ENCODE measurements around the gene POLR2E. TPM values are rescaled to one million over a fixed set of nuclear protein-coding genes. Genes with fewer than 3 reads are reported as not detected.

POLR2E gene
- total and polyA plus RNA-seq, 9 donors: 69.6 to 149 (median 133) TPM

Other genes with a start within 250 kb of the POLR2E start
- gene ELANE, start 243.1 kb downstream of the POLR2E start, total RNA-seq: 0.22 TPM
- 1 to 10 TPM in 2 of 8 donors, under 1 TPM in 6; 0.36 to 4.4 (median 0.67) TPM for gene ELANE, start 243.1 kb downstream of the POLR2E start, polyA plus RNA-seq (ENCODE audit: insufficient read depth in 1 of 8, insufficient read length in 8 of 8, low replicate concordance in 1 of 8)
- gene CFD, start 235.7 kb downstream of the POLR2E start, total RNA-seq: 8.7 TPM
- 1 to 10 TPM; 1.1 to 3.2 (median 1.9) TPM for gene CFD, start 235.7 kb downstream of the POLR2E start, polyA plus RNA-seq (ENCODE audit: insufficient read depth in 1 of 8, insufficient read length in 8 of 8, low replicate concordance in 1 of 8)
- gene MED16, start 202.2 kb downstream of the POLR2E start, total RNA-seq: 11.6 TPM
- 10 to 100 TPM; 31.9 to 48.1 (median 38.4) TPM for gene MED16, start 202.2 kb downstream of the POLR2E start, polyA plus RNA-seq (ENCODE audit: insufficient read depth in 1 of 8, insufficient read length in 8 of 8, low replicate concordance in 1 of 8)
- gene RNU6-9, start 201.9 kb downstream of the POLR2E start, total RNA-seq: not detected
- not detected for gene RNU6-9, start 201.9 kb downstream of the POLR2E start, polyA plus RNA-seq (ENCODE audit: insufficient read depth in 1 of 8, insufficient read length in 8 of 8, low replicate concordance in 1 of 8)
- 13.1 TPM for gene R3HDM4, start 182.2 kb downstream of the POLR2E start, total RNA-seq
- 10 to 100 TPM; 30.4 to 38.6 (median 34.7) TPM for gene R3HDM4, start 182.2 kb downstream of the POLR2E start, polyA plus RNA-seq (ENCODE audit: insufficient read depth in 1 of 8, insufficient read length in 8 of 8, low replicate concordance in 1 of 8)
- not detected for gene KISS1R, start 178.0 kb downstream of the POLR2E start, total RNA-seq
- not detected for gene KISS1R, start 178.0 kb downstream of the POLR2E start, polyA plus RNA-seq (ENCODE audit: insufficient read depth in 1 of 8, insufficient read length in 8 of 8, low replicate concordance in 1 of 8)
- gene ARID3A, start 169.3 kb downstream of the POLR2E start, total RNA-seq: 9.7 TPM
- gene ARID3A, start 169.3 kb downstream of the POLR2E start, polyA plus RNA-seq (ENCODE audit: insufficient read depth in 1 of 8, insufficient read length in 8 of 8, low replicate concordance in 1 of 8): 10 to 100 TPM in 7 of 8 donors, 1 to 10 TPM in 1; 9.4 to 19.1 (median 16.7) TPM
- 24.6 TPM for gene WDR18, start 111.0 kb downstream of the POLR2E start, total RNA-seq
- gene WDR18, start 111.0 kb downstream of the POLR2E start, polyA plus RNA-seq (ENCODE audit: insufficient read depth in 1 of 8, insufficient read length in 8 of 8, low replicate concordance in 1 of 8): 10 to 100 TPM; 25.9 to 46.9 (median 32.8) TPM
- not detected for gene GRIN3B, start 95.0 kb downstream of the POLR2E start, total RNA-seq
- gene GRIN3B, start 95.0 kb downstream of the POLR2E start, polyA plus RNA-seq (ENCODE audit: insufficient read depth in 1 of 8, insufficient read length in 8 of 8, low replicate concordance in 1 of 8): under 1 TPM; 0.11 to 0.58 (median 0.30) TPM
- 60.5 TPM for gene TMEM259, start 74.3 kb downstream of the POLR2E start, total RNA-seq
- gene TMEM259, start 74.3 kb downstream of the POLR2E start, polyA plus RNA-seq (ENCODE audit: insufficient read depth in 1 of 8, insufficient read length in 8 of 8, low replicate concordance in 1 of 8): 100 to 1,000 TPM in 3 of 8 donors, 10 to 100 TPM in 5; 73.8 to 115 (median 87.3) TPM
- not detected for gene RNU6-2, start 73.9 kb downstream of the POLR2E start, total RNA-seq
- not detected for gene RNU6-2, start 73.9 kb downstream of the POLR2E start, polyA plus RNA-seq (ENCODE audit: insufficient read depth in 1 of 8, insufficient read length in 8 of 8, low replicate concordance in 1 of 8)
- 31.3 TPM for gene CNN2, start 68.8 kb downstream of the POLR2E start, total RNA-seq
- 10 to 100 TPM; 51.3 to 64.9 (median 54.3) TPM for gene CNN2, start 68.8 kb downstream of the POLR2E start, polyA plus RNA-seq (ENCODE audit: insufficient read depth in 1 of 8, insufficient read length in 8 of 8, low replicate concordance in 1 of 8)
- gene ABCA7, start 55.3 kb downstream of the POLR2E start, total RNA-seq: 8.9 TPM
- gene ABCA7, start 55.3 kb downstream of the POLR2E start, polyA plus RNA-seq (ENCODE audit: insufficient read depth in 1 of 8, insufficient read length in 8 of 8, low replicate concordance in 1 of 8): 10 to 100 TPM in 7 of 8 donors, 1 to 10 TPM in 1; 7.9 to 23.0 (median 15.6) TPM
- gene ARHGAP45, start 28.2 kb downstream of the POLR2E start, total RNA-seq: 5.0 TPM
- gene ARHGAP45, start 28.2 kb downstream of the POLR2E start, polyA plus RNA-seq (ENCODE audit: insufficient read depth in 1 of 8, insufficient read length in 8 of 8, low replicate concordance in 1 of 8): 10 to 100 TPM in 7 of 8 donors, 1 to 10 TPM in 1; 8.6 to 13.1 (median 11.2) TPM
- 145 TPM for gene GPX4, start 8.6 kb upstream of the POLR2E start, total RNA-seq
- gene GPX4, start 8.6 kb upstream of the POLR2E start, polyA plus RNA-seq (ENCODE audit: insufficient read depth in 1 of 8, insufficient read length in 8 of 8, low replicate concordance in 1 of 8): 100 to 1,000 TPM; 156 to 203 (median 163) TPM
- 7.4 TPM for gene SBNO2, start 78.9 kb upstream of the POLR2E start, total RNA-seq
- gene SBNO2, start 78.9 kb upstream of the POLR2E start, polyA plus RNA-seq (ENCODE audit: insufficient read depth in 1 of 8, insufficient read length in 8 of 8, low replicate concordance in 1 of 8): 10 to 100 TPM in 6 of 8 donors, 1 to 10 TPM in 2; 8.8 to 16.7 (median 12.4) TPM
- 46.9 TPM for gene STK11, start 110.4 kb upstream of the POLR2E start, total RNA-seq
- 10 to 100 TPM; 45.3 to 59.1 (median 56.8) TPM for gene STK11, start 110.4 kb upstream of the POLR2E start, polyA plus RNA-seq (ENCODE audit: insufficient read depth in 1 of 8, insufficient read length in 8 of 8, low replicate concordance in 1 of 8)
- 0.84 TPM for gene CBARP, start 142.6 kb upstream of the POLR2E start, total RNA-seq
- gene CBARP, start 142.6 kb upstream of the POLR2E start, polyA plus RNA-seq (ENCODE audit: insufficient read depth in 1 of 8, insufficient read length in 8 of 8, low replicate concordance in 1 of 8): 1 to 10 TPM; 1.1 to 2.9 (median 1.9) TPM
- gene ATP5F1D, start 146.4 kb upstream of the POLR2E start, total RNA-seq: 99.2 TPM
- 100 to 1,000 TPM; 134 to 211 (median 166) TPM for gene ATP5F1D, start 146.4 kb upstream of the POLR2E start, polyA plus RNA-seq (ENCODE audit: insufficient read depth in 1 of 8, insufficient read length in 8 of 8, low replicate concordance in 1 of 8)
- gene MIDN, start 153.2 kb upstream of the POLR2E start, total RNA-seq: 9.2 TPM
- gene MIDN, start 153.2 kb upstream of the POLR2E start, polyA plus RNA-seq (ENCODE audit: insufficient read depth in 1 of 8, insufficient read length in 8 of 8, low replicate concordance in 1 of 8): 10 to 100 TPM; 27.8 to 54.7 (median 41.0) TPM
- 402 TPM for gene CIRBP, start 174.0 kb upstream of the POLR2E start, total RNA-seq
- 100 to 1,000 TPM; 505 to 613 (median 556) TPM for gene CIRBP, start 174.0 kb upstream of the POLR2E start, polyA plus RNA-seq (ENCODE audit: insufficient read depth in 1 of 8, insufficient read length in 8 of 8, low replicate concordance in 1 of 8)
- 14.0 TPM for gene FAM174C, start 180.2 kb upstream of the POLR2E start, total RNA-seq
- gene FAM174C, start 180.2 kb upstream of the POLR2E start, polyA plus RNA-seq (ENCODE audit: insufficient read depth in 1 of 8, insufficient read length in 8 of 8, low replicate concordance in 1 of 8): 10 to 100 TPM; 11.6 to 17.8 (median 15.1) TPM
- gene EFNA2, start 190.5 kb upstream of the POLR2E start, total RNA-seq: 1.1 TPM
- gene EFNA2, start 190.5 kb upstream of the POLR2E start, polyA plus RNA-seq (ENCODE audit: insufficient read depth in 1 of 8, insufficient read length in 8 of 8, low replicate concordance in 1 of 8): 1 to 10 TPM in 7 of 8 donors, under 1 TPM in 1; 0.42 to 4.5 (median 2.5) TPM